ENCODE measurements around the gene BORCS5.

DNA sequence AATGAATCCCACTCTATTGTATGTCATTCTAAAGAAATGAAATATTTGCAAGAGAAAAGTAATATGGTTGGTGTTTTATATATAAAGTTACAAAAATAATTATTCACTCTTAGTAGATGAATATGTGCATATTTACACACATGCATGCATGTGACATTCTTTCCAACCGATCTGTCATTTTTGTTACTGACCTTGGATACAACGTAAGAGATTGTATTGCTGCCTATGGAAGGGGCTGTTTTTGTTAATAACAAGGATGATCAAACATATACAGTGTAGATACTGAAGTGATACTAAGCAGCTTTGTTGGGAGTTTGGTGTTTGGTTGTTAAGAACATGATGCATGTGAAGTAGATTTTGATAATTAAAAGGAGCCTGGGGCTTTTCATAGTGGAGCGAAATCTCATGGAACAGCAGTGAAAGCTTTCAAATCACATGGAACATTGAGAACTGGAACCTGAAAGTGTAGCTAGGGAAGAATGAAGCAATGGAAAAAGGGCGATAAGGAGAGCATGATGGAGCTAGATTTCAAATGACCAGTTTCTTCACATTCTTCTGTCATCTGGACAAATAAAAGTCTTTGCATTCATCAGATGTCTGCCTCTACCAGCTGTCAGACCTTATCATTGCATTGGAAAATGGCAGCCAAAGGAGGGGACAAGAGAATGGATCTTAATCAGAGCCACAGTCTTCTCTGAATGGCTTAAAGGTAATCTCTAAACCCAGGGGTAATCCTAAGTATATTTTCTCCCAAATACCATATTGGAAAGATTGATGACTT lies 10.0 kb downstream of the BORCS5 start:
- TF ChIP-seq, protein P1, sequence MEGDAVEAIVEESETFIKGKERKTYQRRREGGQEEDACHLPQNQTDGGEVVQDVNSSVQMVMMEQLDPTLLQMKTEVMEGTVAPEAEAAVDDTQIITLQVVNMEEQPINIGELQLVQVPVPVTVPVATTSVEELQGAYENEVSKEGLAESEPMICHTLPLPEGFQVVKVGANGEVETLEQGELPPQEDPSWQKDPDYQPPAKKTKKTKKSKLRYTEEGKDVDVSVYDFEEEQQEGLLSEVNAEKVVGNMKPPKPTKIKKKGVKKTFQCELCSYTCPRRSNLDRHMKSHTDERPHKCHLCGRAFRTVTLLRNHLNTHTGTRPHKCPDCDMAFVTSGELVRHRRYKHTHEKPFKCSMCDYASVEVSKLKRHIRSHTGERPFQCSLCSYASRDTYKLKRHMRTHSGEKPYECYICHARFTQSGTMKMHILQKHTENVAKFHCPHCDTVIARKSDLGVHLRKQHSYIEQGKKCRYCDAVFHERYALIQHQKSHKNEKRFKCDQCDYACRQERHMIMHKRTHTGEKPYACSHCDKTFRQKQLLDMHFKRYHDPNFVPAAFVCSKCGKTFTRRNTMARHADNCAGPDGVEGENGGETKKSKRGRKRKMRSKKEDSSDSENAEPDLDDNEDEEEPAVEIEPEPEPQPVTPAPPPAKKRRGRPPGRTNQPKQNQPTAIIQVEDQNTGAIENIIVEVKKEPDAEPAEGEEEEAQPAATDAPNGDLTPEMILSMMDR (IDR thresholded peaks at IDR 0.05) = no peak
- TF ChIP-seq, protein P2, sequence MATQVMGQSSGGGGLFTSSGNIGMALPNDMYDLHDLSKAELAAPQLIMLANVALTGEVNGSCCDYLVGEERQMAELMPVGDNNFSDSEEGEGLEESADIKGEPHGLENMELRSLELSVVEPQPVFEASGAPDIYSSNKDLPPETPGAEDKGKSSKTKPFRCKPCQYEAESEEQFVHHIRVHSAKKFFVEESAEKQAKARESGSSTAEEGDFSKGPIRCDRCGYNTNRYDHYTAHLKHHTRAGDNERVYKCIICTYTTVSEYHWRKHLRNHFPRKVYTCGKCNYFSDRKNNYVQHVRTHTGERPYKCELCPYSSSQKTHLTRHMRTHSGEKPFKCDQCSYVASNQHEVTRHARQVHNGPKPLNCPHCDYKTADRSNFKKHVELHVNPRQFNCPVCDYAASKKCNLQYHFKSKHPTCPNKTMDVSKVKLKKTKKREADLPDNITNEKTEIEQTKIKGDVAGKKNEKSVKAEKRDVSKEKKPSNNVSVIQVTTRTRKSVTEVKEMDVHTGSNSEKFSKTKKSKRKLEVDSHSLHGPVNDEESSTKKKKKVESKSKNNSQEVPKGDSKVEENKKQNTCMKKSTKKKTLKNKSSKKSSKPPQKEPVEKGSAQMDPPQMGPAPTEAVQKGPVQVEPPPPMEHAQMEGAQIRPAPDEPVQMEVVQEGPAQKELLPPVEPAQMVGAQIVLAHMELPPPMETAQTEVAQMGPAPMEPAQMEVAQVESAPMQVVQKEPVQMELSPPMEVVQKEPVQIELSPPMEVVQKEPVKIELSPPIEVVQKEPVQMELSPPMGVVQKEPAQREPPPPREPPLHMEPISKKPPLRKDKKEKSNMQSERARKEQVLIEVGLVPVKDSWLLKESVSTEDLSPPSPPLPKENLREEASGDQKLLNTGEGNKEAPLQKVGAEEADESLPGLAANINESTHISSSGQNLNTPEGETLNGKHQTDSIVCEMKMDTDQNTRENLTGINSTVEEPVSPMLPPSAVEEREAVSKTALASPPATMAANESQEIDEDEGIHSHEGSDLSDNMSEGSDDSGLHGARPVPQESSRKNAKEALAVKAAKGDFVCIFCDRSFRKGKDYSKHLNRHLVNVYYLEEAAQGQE (IDR thresholded peaks at IDR 0.05; ENCODE audit: insufficient read depth in 1 of 2, low read depth in 2 of 2, low read length in 1 of 2) = no peak
- TF ChIP-seq TCF7L2 (IDR thresholded peaks at IDR 0.05; ENCODE audit: low read depth, low read length) = no peak

All from Panc1 (cell line).